ENCODE measurements around the gene CMTM8. TPM values are rescaled to one million over a fixed set of nuclear protein-coding genes. Genes with fewer than 3 reads are reported as not detected.
"Not testable (repeated sequence)": the region's sequence is repeated elsewhere in the genome, so short reads cannot be mapped to it uniquely, and the experiment has no call there.

CMTM8 gene
- total RNA-seq, 1 donor from 2014 or later = 4.7 TPM

DNA sequence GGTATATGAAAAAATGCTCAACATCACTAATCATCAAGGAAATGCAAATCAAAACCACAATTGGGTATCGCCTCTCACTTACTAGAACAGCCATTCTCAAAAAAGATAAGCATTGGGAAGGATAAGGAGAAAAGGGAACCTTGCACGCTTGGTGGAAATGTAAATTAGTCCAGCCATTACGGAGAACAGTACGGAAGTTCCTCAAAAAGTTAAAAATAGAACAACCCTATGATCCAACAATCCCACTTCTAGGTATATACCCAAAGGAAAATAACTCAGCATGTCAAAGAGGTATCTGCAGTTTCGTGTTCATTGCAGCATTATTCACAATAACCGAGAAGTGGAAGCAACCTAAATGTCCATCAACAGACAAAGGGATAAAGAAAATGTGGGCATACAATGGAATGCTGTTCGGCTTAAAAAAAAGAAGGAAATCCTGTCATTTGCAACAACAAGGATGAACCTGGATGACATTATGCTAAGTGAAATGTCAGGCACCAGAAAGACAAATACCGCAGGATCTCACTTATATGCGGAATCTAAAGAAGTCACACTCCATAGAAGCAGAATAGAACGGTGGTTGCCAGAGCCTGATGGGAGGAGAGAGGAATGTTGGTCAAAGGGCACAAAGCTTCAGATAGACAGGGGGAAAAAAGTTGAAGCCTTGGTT lies 141.5 kb downstream of the CMTM8 start:
- TF ChIP-seq POLR2AphosphoS5 (IDR thresholded peaks at IDR 0.05; ENCODE audit: insufficient read depth in 1 of 2, low read depth in 1 of 2) (no peak), CTCF (IDR thresholded peaks at IDR 0.05) (no peak), POLR2A (IDR thresholded peaks at IDR 0.05) (no peak)
- Histone ChIP-seq H3K4me1 (peaks cover 3% of the 10 kb centered on the region), H3K36me3 (no peaks in the 10 kb centered on the region), H3K27me3 (no peaks in the 10 kb centered on the region), H3K4me3 (no peak overlapping the region), H3K9me3 (no peaks in the 10 kb centered on the region), H3K27ac (no peak overlapping the region)
- no peak for DNase-seq (ENCODE audit: extremely low spot score in 2 of 2)
- intact Hi-C loops (cut with DNase I) = no loop called here

DNA sequence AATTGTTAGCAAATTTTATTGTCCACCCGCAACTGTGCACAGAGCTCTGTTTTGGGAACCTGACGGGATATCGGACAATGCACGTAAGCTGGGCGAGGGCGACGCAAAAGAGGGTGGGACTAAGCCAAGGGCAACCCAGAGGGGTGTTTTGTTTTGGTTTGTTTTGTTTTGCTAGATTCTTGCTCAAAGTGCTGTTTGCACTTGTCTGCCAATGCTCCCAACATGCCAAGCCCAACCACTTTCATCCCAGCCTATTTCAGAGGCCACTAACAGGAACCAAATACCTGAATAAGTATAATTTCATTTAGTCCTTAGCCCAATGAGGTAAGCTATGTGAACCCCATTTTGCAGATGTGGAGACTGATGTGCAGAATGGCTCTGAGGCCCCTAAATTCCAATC lies 143.4 kb downstream of the CMTM8 start:
- no peak for DNase-seq (ENCODE audit: extremely low spot score in 2 of 2)
- no peaks in the 10 kb centered on the region for H3K9me3 ChIP-seq
- H3K36me3 ChIP-seq = no peaks in the 10 kb centered on the region
- H3K4me1 ChIP-seq = no peaks in the 10 kb centered on the region
- H3K27me3 ChIP-seq = no peaks in the 10 kb centered on the region
- no peak overlapping the region for H3K4me3 ChIP-seq
- TF ChIP-seq POLR2A (IDR thresholded peaks at IDR 0.05) (no peak), CTCF (IDR thresholded peaks at IDR 0.05) (no peak), POLR2AphosphoS5 (IDR thresholded peaks at IDR 0.05; ENCODE audit: insufficient read depth in 1 of 2, low read depth in 1 of 2) (no peak)
- H3K27ac ChIP-seq = no peak overlapping the region
- intact Hi-C loops (cut with DNase I) = no loop called here

DNA sequence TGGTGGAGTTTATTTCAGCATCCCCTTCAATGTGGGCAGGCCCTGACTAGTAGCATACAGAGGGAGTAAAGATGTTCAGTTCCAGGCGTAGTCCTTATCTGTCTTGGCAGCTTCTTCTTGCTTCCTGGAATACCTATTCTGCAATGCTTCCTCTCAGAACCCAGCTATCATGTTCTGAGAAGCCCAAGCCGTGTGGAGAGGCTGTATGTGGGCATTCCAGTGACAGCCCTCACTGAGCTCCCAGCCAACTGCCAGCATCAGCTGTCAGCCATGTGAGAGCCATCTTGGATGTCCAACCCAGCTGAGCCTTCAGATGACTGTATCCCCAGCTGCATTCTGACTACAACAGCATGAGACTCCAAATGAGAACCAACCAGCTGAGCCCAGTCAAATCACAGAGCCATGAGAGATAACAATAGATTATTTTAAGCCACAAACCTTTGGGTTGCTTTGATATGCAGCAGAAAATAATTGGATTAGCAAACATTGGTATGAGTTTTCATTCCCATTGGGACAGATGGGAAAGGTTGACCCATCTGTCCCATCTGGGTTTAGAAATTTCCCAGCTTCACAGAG lies 144.7 kb downstream of the CMTM8 start:
- H3K9me3 ChIP-seq = no peaks in the 10 kb centered on the region
- intact Hi-C loops (cut with DNase I) = no loop called here
- H3K4me3 ChIP-seq = no peak overlapping the region
- no peak overlapping the region for H3K27ac ChIP-seq
- H3K27me3 ChIP-seq = no peaks in the 10 kb centered on the region
- H3K36me3 ChIP-seq = no peaks in the 10 kb centered on the region
- DNase-seq (ENCODE audit: extremely low spot score in 2 of 2) = no peak
- no peak for TF ChIP-seq POLR2A (IDR thresholded peaks at IDR 0.05)
- no peak for TF ChIP-seq POLR2AphosphoS5 (IDR thresholded peaks at IDR 0.05; ENCODE audit: insufficient read depth in 1 of 2, low read depth in 1 of 2)
- no peak for TF ChIP-seq CTCF (IDR thresholded peaks at IDR 0.05)
- H3K4me1 ChIP-seq = no peaks in the 10 kb centered on the region

GRCh38 chr3:32384938-32385337 lies 146.5 kb downstream of the CMTM8 start:
- no peak overlapping the region for H3K4me3 ChIP-seq
- H3K4me1 ChIP-seq = no peaks in the 10 kb centered on the region
- H3K27me3 ChIP-seq = no peaks in the 10 kb centered on the region
- H3K27ac ChIP-seq = no peak overlapping the region
- no peaks in the 10 kb centered on the region for H3K9me3 ChIP-seq
- intact Hi-C loops (cut with DNase I) = no loop called here
- no peaks in the 10 kb centered on the region for H3K36me3 ChIP-seq
- TF ChIP-seq POLR2A (IDR thresholded peaks at IDR 0.05) (no peak), CTCF (IDR thresholded peaks at IDR 0.05) (no peak), POLR2AphosphoS5 (IDR thresholded peaks at IDR 0.05; ENCODE audit: insufficient read depth in 1 of 2, low read depth in 1 of 2) (no peak)
- DNase-seq (ENCODE audit: extremely low spot score in 2 of 2) = no peak

GRCh38 chr3:32387512-32387911 lies 149.0 kb downstream of the CMTM8 start:
- H3K4me1 ChIP-seq = no peaks in the 10 kb centered on the region
- no peak for DNase-seq (ENCODE audit: extremely low spot score in 2 of 2)
- H3K36me3 ChIP-seq = no peaks in the 10 kb centered on the region
- no peak overlapping the region for H3K4me3 ChIP-seq
- H3K9me3 ChIP-seq = no peaks in the 10 kb centered on the region
- H3K27ac ChIP-seq = no peak overlapping the region
- intact Hi-C loops (cut with DNase I) = no loop called here
- TF ChIP-seq POLR2AphosphoS5 (IDR thresholded peaks at IDR 0.05; ENCODE audit: insufficient read depth in 1 of 2, low read depth in 1 of 2) (no peak), CTCF (IDR thresholded peaks at IDR 0.05) (no peak)
- no peaks in the 10 kb centered on the region for H3K27me3 ChIP-seq

GRCh38 chr3:32389577-32389976 lies 151.1 kb downstream of the CMTM8 start:
- H3K9me3 ChIP-seq; DNase-seq (ENCODE audit: extremely low spot score in 2 of 2); H3K36me3 ChIP-seq; H3K27me3 ChIP-seq; H3K27ac ChIP-seq; intact Hi-C loops (cut with DNase I); H3K4me1 ChIP-seq; H3K4me3 ChIP-seq: not testable (repeated sequence)
